Colonic mucosa (tissue), 4 donors: Measurements from ENCODE around the gene PAX5. TPM values are rescaled to one million over a fixed set of nuclear protein-coding genes. Genes with fewer than 3 reads are reported as not detected.

Experiments
- DNase-seq: peaks from one replicate; pipeline ENCODE4 v3.0.0-alpha.2; 2020
- H3K27ac ChIP-seq: fragments of 200-600 bp; one replicate; pipeline ENCODE4 v1.8.0; 2021
- H3K27me3 ChIP-seq: fragments of 200-600 bp; one replicate; pipeline ENCODE4 v1.8.0; 2021
- H3K36me3 ChIP-seq: fragments of 200-600 bp; one replicate; pipeline ENCODE4 v1.8.0; 2021
- H3K4me1 ChIP-seq: fragments of 200-600 bp; one replicate; pipeline ENCODE4 v1.8.0; 2021; ENCODE audit warnings: mild to moderate bottlenecking
- H3K4me3 ChIP-seq: fragments of 200-600 bp; one replicate; pipeline ENCODE4 v1.8.0; 2021
- H3K9ac ChIP-seq, 2 donors: one replicate each; pipeline ENCODE4 v1.7.0; 2013; ENCODE audit warnings: control low read depth in 2 of 2, low read depth in 2 of 2, low read length in 2 of 2
- H3K9me3 ChIP-seq: fragments of 200-600 bp; one replicate; pipeline ENCODE4 v1.8.0; 2021
- intact Hi-C: fragments of 100-400 bp; cut with DNase I; formaldehyde crosslinking; loops from one replicate; pipeline ENCODE4 v1.14.1; 2022
- total RNA-seq, 2 donors: library from RNA; stranded (reverse); fragmentation: NEBNext Ultra II Directional in 1 of 2; extraction: Animal tissue kit (Norgen Biotek cat#: 25700) in 1 of 2; gene quantifications; one replicate each; pipeline ENCODE4 v1.2.1, GENCODE V29; 2021
- TF ChIP-seq, protein P1 (sequence below): fragments of 200-600 bp; IDR thresholded peaks from one replicate; pipeline ENCODE4 v1.8.0; 2022; ENCODE audit warnings: antibody characterized with exemption, mild to moderate bottlenecking
- donor health status: healthy.
- donor health status: DM: no; HTN: no; CAD: no.
- donor health status: DM: no; HTN: no; CAD: no.

The PAX5 gene
- total RNA-seq, 2 donors from 2014 or later = 0.08 to 0.32 TPM

DNA sequence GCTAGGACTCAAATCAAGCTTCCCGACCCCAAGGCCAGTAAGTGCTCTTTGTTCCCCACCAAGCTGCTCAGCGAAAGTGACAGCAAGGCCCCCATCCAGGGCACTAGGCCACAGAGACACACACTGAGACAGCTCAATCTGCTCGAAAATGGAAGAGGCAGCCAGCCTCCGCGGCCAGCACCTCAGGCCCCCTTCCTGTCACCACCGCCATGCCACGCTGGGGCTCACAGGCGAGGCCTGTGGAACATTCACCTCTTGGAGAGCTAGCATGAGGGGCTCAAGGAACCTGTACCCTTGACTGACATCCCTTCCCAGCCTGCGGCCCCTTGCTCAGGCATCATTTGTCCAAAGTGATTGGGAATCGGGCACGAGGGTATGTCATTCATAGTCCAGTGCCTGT lies 71.4 kb downstream of the PAX5 start:
- Histone ChIP-seq H3K9me3 (no peaks in the 10 kb centered on the region), H3K27ac (no peak overlapping the region), H3K9ac (no peak overlapping the region), H3K27me3 (no peaks in the 10 kb centered on the region), H3K4me3 (no peak overlapping the region), H3K36me3 (no peaks in the 10 kb centered on the region), H3K4me1 (no peaks in the 10 kb centered on the region)
- intact Hi-C loops = no loop called here
- TF ChIP-seq, protein P1, sequence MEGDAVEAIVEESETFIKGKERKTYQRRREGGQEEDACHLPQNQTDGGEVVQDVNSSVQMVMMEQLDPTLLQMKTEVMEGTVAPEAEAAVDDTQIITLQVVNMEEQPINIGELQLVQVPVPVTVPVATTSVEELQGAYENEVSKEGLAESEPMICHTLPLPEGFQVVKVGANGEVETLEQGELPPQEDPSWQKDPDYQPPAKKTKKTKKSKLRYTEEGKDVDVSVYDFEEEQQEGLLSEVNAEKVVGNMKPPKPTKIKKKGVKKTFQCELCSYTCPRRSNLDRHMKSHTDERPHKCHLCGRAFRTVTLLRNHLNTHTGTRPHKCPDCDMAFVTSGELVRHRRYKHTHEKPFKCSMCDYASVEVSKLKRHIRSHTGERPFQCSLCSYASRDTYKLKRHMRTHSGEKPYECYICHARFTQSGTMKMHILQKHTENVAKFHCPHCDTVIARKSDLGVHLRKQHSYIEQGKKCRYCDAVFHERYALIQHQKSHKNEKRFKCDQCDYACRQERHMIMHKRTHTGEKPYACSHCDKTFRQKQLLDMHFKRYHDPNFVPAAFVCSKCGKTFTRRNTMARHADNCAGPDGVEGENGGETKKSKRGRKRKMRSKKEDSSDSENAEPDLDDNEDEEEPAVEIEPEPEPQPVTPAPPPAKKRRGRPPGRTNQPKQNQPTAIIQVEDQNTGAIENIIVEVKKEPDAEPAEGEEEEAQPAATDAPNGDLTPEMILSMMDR = no peak
- DNase-seq = no peak

DNA sequence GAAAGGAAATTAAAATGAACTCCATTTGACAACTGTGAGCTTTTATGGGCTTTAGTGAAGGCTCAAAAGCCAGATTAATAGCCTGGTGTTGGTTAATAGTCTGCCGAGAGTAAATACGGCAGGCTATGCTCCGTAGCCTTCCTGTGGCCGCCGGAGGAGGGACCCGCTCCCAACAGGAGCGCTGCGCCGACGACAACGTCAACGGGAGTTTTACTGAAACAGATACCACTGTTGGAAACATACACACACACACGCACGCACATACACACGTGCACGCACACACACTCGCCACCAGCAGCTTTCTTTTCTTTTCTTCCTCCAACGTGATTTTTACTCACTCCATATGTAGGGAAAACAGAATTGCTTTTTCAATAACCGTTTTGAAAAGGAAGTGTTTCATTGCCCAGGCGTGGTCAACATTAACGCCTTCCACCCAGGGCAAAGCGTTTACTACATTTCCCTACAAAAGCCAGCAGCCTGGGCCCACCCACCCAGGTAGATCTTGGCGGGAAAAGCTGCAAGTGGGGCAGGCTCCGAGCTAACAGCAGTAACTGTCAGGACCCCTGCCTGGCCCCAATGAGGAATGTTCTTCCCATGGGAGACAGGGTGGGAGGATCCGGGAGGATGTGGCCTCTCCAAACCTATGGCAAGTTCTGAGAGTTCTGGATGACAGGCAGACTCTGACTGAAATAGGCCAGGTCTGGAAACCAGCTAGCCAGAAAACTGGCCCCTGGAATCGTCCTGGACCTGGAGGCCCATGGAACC lies 72.3 kb downstream of the PAX5 start:
- Histone ChIP-seq H3K9me3 (no peaks in the 10 kb centered on the region), H3K27ac (no peak overlapping the region), H3K36me3 (no peaks in the 10 kb centered on the region), H3K27me3 (no peaks in the 10 kb centered on the region), H3K4me3 (no peak overlapping the region), H3K9ac (no peak overlapping the region), H3K4me1 (no peaks in the 10 kb centered on the region)
- intact Hi-C loops = no loop called here
- TF ChIP-seq, protein P1 = no peak
- DNase-seq = no peak

DNA sequence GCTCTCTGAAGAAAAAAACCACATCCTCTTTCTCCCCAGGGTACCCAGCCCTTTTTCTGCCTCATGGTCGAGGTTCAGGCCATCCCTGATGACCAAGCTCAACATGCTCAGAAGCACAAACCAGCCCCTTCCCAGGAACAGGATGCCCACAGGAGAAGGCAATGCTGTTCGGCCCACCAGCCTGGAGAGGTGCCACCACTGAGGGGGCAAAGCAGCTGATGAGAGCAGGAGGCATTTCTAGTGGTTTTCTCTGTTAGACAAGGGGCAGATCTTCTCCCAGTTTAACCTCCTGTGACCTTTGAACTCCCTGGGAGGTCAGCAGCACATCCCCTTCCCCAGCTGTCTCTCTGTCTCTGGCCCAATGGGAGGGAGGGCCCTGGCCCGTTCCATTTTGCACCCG lies 73.0 kb downstream of the PAX5 start:
- Histone ChIP-seq H3K9me3 (no peaks in the 10 kb centered on the region), H3K4me1 (no peaks in the 10 kb centered on the region), H3K9ac (no peak overlapping the region), H3K4me3 (no peak overlapping the region), H3K27ac (no peak overlapping the region), H3K27me3 (no peaks in the 10 kb centered on the region), H3K36me3 (no peaks in the 10 kb centered on the region)
- TF ChIP-seq, protein P1 = no peak
- no peak for DNase-seq
- intact Hi-C loops = no loop called here

DNA sequence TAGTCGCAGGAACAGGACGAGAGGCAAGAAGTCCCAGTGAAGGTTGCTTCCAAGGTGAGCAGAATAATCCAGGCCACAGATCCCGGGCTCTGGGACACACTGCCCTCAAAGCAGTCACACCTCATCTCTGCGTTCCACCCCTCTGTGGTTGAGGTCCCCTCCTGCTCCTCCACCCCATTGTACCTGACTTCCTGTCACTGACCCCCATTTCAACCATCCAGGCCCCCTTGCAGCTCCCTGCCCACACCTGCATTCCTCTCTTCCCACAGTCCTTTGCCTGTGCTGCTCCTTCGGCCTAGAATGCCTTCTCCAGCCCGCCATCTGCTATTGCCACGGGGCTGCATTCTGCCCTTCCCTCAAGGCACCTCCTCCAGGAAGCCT lies 73.5 kb downstream of the PAX5 start:
- Histone ChIP-seq H3K9me3 (no peaks in the 10 kb centered on the region), H3K9ac (no peak overlapping the region), H3K27ac (no peak overlapping the region), H3K36me3 (no peaks in the 10 kb centered on the region), H3K4me1 (no peaks in the 10 kb centered on the region), H3K27me3 (no peaks in the 10 kb centered on the region), H3K4me3 (no peak overlapping the region)
- TF ChIP-seq, protein P1 = no peak
- intact Hi-C loops = no loop called here
- DNase-seq = no peak

DNA sequence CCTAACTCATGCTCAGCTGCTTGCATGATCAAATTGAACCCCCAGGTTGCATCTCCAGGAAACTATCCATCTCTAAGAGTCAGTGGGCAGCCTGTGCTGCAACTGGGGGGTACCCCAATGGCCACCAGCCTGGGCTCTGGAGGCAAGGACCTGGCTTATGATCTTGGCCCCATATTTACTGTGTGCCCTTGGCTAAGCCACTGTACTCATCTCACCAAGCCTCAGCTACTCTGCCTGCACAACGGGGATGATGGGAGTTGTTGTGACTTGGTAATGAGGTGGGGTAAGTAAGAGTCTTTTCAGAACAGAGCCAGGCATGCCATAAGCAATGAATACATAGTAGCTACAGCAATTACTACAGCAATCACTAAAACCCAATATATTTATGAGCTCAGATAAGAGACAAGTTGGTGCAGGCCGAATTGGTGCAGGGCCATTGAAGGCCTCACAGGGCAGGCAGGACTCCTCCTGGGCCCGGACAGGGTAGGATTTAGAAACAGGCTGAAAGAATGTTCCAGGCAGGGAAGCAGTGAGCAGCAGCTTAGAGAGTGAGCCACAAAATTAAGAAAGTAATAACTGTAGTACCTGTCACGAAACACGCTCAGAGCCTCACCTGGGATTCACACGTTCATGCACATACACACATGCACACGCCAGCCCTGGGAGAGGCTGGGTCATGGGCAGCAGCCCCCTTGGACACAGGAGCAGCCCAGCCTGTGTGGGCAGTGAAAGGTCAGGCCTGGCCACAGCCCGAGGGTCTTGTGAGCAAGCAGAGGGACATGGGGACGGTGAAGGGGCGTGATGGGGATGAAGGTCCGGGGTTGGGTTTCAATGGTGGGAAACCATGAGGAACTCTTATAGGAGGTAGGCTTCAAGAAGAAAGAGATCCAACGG lies 74.1 kb downstream of the PAX5 start:
- Histone ChIP-seq H3K9ac (no peak overlapping the region), H3K36me3 (no peaks in the 10 kb centered on the region), H3K4me1 (no peaks in the 10 kb centered on the region), H3K9me3 (no peaks in the 10 kb centered on the region), H3K27me3 (no peaks in the 10 kb centered on the region), H3K27ac (no peak overlapping the region), H3K4me3 (no peak overlapping the region)
- no peak for DNase-seq
- TF ChIP-seq, protein P1 = no peak
- intact Hi-C loops = no loop called here
